ENCODE results near the gene NAP1L4. TPM values are rescaled to one million over a fixed set of nuclear protein-coding genes. Genes with fewer than 3 reads are reported as not detected.

Gene NAP1L4
- total RNA-seq, 1 donor from 2014 or later, result 148 TPM

GRCh38 chr11:2955906-2956476, 36.1 kb downstream of the NAP1L4 start:
- Mint-ChIP-seq H3K27me3 (ENCODE audit: unreplicated experiment) (no peaks in the 10 kb centered on the region), H3K27ac (ENCODE audit: unreplicated experiment) (peak overlapping the region; percentile 63), H3K9me3 (ENCODE audit: unreplicated experiment) (no peaks in the 10 kb centered on the region), H3K4me1 (ENCODE audit: unreplicated experiment) (peaks cover 50% of the 10 kb centered on the region), H3K36me3 (ENCODE audit: unreplicated experiment) (peaks cover 56% of the 10 kb centered on the region), H3K4me3 (ENCODE audit: unreplicated experiment) (no peak overlapping the region)
- TF ChIP-seq, protein P1, sequence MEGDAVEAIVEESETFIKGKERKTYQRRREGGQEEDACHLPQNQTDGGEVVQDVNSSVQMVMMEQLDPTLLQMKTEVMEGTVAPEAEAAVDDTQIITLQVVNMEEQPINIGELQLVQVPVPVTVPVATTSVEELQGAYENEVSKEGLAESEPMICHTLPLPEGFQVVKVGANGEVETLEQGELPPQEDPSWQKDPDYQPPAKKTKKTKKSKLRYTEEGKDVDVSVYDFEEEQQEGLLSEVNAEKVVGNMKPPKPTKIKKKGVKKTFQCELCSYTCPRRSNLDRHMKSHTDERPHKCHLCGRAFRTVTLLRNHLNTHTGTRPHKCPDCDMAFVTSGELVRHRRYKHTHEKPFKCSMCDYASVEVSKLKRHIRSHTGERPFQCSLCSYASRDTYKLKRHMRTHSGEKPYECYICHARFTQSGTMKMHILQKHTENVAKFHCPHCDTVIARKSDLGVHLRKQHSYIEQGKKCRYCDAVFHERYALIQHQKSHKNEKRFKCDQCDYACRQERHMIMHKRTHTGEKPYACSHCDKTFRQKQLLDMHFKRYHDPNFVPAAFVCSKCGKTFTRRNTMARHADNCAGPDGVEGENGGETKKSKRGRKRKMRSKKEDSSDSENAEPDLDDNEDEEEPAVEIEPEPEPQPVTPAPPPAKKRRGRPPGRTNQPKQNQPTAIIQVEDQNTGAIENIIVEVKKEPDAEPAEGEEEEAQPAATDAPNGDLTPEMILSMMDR (IDR thresholded peaks at IDR 0.05), result no peak
- DNase-seq (ENCODE audit: extremely low spot score, unreplicated experiment), result no peak

- H3K27ac Mint-ChIP-seq (ENCODE audit: unreplicated experiment), result peak overlapping the region; percentile 95
- peaks cover 55% of the 10 kb centered on the region for H3K36me3 Mint-ChIP-seq (ENCODE audit: unreplicated experiment)
- TF ChIP-seq, protein P1 (IDR thresholded peaks at IDR 0.05), result no peak
- H3K4me1 Mint-ChIP-seq (ENCODE audit: unreplicated experiment), result peaks cover 64% of the 10 kb centered on the region
- H3K27me3 Mint-ChIP-seq (ENCODE audit: unreplicated experiment), result no peaks in the 10 kb centered on the region
- H3K9me3 Mint-ChIP-seq (ENCODE audit: unreplicated experiment), result no peaks in the 10 kb centered on the region
- no peak overlapping the region for H3K4me3 Mint-ChIP-seq (ENCODE audit: unreplicated experiment)
- DNase-seq (ENCODE audit: extremely low spot score, unreplicated experiment), result no peak
Observed at GRCh38 chr11:2954263-2954662, 37.9 kb downstream of the NAP1L4 start.

DNA sequence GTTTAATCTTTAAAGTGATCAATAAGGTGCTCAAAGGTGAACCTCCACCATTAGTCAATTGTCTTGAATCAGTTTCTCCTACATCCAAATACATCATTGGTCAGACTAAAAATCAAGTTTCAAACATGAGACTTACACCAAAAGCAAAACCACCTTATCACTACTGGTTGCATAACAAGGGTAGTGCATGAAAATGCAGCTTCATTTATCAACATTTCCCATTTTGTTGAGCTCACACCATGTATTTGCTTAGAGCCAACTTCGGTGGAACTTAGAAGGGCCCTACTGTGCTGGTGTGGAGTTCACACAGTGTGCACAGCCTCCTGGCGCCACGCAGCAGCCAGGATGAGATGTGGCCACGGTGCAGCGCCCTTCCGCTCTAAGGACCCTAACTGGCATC, 39.8 kb downstream of the NAP1L4 start:
- TF ChIP-seq, protein P1 (IDR thresholded peaks at IDR 0.05), result no peak
- no peak for DNase-seq (ENCODE audit: extremely low spot score, unreplicated experiment)
- peaks cover 75% of the 10 kb centered on the region for H3K4me1 Mint-ChIP-seq (ENCODE audit: unreplicated experiment)
- H3K9me3 Mint-ChIP-seq (ENCODE audit: unreplicated experiment), result no peaks in the 10 kb centered on the region
- no peaks in the 10 kb centered on the region for H3K27me3 Mint-ChIP-seq (ENCODE audit: unreplicated experiment)
- peak overlapping the region; percentile 95 for H3K27ac Mint-ChIP-seq (ENCODE audit: unreplicated experiment)
- H3K36me3 Mint-ChIP-seq (ENCODE audit: unreplicated experiment), result peaks cover 54% of the 10 kb centered on the region
- no peak overlapping the region for H3K4me3 Mint-ChIP-seq (ENCODE audit: unreplicated experiment)

DNA sequence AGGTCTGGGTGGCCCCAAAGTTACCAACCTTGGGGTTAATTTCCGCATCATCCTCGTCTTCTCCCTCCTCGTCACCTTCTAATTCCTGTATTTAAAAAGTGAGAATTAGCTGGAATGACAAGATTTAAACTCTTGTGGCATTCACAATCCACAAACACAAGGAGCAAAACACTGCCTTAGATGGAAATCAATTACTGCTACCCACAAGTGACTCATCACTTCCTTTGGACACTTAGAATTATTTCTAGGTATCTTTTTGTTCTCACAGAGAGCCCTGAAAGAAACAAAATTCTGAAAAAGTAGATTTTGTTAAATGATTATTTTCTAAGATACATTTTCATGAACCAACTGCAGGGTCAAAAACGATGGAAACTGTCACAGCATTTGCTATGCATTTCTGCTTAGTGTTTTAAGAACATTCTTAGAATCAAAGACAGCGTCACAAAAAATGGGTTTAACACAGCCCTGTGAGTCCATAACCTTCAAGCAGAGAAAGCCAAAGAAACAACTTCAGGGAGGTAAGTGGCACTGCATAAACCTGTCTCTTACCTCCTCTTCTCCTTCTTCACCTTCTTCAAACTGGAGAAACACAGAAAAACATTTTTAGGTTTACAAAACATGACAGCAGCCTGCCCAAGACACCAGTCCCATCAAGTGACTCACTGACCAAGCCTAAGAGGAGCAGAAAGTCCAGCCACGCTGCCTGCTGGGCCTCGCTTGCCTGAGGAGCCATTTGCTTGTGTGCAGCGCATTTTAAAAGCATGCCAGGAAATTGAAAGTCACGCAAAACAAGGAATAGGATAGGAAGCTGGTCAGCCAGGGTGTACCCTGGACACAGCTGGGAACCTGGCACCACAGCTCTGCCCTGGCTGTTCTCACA, 40.7 kb downstream of the NAP1L4 start:
- TF ChIP-seq, protein P1 (IDR thresholded peaks at IDR 0.05), result no peak
- Mint-ChIP-seq H3K27me3 (ENCODE audit: unreplicated experiment) (no peaks in the 10 kb centered on the region), H3K27ac (ENCODE audit: unreplicated experiment) (peak overlapping the region; percentile 95), H3K4me3 (ENCODE audit: unreplicated experiment) (peak overlapping the region; percentile 61), H3K4me1 (ENCODE audit: unreplicated experiment) (peaks cover 80% of the 10 kb centered on the region), H3K9me3 (ENCODE audit: unreplicated experiment) (no peaks in the 10 kb centered on the region), H3K36me3 (ENCODE audit: unreplicated experiment) (peaks cover 49% of the 10 kb centered on the region)
- no peak for DNase-seq (ENCODE audit: extremely low spot score, unreplicated experiment)

DNA sequence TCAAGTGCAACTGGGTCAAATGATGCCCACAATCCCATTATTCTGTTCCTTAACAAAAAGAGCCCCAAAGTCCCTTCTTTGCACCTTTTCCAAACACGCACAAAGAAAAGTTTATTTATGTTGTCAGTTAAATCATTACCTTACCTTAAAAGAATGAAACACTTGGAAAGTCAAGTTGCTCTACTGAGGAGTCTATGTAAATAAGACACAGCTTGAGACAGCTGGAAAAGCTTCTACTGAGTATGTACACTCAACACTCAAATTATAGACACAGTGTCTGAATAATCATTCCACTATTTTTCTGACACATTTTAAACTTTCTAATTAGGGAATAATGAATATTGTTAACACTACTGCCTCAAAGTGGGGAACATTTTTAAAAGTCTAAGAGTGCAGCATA, 41.3 kb downstream of the NAP1L4 start:
- Mint-ChIP-seq H3K4me1 (ENCODE audit: unreplicated experiment) (peaks cover 80% of the 10 kb centered on the region), H3K4me3 (ENCODE audit: unreplicated experiment) (peak overlapping the region; percentile 61)
- DNase-seq (ENCODE audit: extremely low spot score, unreplicated experiment), result no peak

More for the DNA sequence above, 41.3 kb downstream of the NAP1L4 start:
- H3K27me3 Mint-ChIP-seq (ENCODE audit: unreplicated experiment), result no peaks in the 10 kb centered on the region
- peak overlapping the region; percentile 95 for H3K27ac Mint-ChIP-seq (ENCODE audit: unreplicated experiment)
- TF ChIP-seq, protein P1 (IDR thresholded peaks at IDR 0.05), result no peak
- peaks cover 45% of the 10 kb centered on the region for H3K36me3 Mint-ChIP-seq (ENCODE audit: unreplicated experiment)
- H3K9me3 Mint-ChIP-seq (ENCODE audit: unreplicated experiment), result no peaks in the 10 kb centered on the region
